Measurements from ENCODE around the gene PRKN.

DNA sequence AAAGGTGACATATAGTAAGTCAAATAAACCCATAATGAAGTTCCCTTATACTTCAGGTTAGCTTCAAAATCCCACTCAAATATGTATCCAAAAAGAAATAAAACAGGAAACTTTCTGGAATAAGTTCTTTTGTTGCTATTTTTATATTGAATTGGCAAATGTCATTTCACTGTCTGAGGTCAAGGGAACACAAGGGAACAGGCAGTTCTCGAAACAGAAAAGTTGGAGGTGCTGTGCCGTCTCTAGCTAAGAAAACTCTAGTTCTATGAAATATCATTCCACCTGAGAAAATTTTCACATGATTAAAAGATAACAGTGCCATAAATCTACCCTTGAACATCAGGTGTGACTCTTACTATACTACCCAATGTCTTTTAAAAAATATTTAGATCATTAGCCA lies 358.5 kb downstream of the PRKN start:
- TF ChIP-seq, protein P1, sequence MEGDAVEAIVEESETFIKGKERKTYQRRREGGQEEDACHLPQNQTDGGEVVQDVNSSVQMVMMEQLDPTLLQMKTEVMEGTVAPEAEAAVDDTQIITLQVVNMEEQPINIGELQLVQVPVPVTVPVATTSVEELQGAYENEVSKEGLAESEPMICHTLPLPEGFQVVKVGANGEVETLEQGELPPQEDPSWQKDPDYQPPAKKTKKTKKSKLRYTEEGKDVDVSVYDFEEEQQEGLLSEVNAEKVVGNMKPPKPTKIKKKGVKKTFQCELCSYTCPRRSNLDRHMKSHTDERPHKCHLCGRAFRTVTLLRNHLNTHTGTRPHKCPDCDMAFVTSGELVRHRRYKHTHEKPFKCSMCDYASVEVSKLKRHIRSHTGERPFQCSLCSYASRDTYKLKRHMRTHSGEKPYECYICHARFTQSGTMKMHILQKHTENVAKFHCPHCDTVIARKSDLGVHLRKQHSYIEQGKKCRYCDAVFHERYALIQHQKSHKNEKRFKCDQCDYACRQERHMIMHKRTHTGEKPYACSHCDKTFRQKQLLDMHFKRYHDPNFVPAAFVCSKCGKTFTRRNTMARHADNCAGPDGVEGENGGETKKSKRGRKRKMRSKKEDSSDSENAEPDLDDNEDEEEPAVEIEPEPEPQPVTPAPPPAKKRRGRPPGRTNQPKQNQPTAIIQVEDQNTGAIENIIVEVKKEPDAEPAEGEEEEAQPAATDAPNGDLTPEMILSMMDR (IDR thresholded peaks at IDR 0.05; ENCODE audit: low read length) = no peak
- no peak for TF ChIP-seq EZH2 (IDR thresholded peaks at IDR 0.05; ENCODE audit: borderline replicate concordance, low read length)

Data from OCI-LY1 (cell line).